Measurements from ENCODE around the gene EPN2.
"Not testable (repeated sequence)": the region's sequence is repeated elsewhere in the genome, so short reads cannot be mapped to it uniquely, and the experiment has no call there.

Gene EPN2

GRCh38 chr17:19274893-19275292 lies 37.7 kb downstream of the EPN2 start:
- H3K9ac ChIP-seq (ENCODE audit: low read length) = no peak overlapping the region
- H3K4me1 ChIP-seq (ENCODE audit: control insufficient read depth, insufficient read depth, low read length) = peaks cover 44% of the 10 kb centered on the region
- H3K36me3 ChIP-seq (ENCODE audit: control insufficient read depth, insufficient read depth, low read length) = no peaks in the 10 kb centered on the region
- H3K4me3 ChIP-seq (ENCODE audit: low read length) = no peak overlapping the region
- H3K9me3 ChIP-seq (ENCODE audit: control insufficient read depth, low read length) = no peaks in the 10 kb centered on the region
- H3K27me3 ChIP-seq (ENCODE audit: control insufficient read depth, insufficient read depth, low read length) = no peaks in the 10 kb centered on the region

DNA sequence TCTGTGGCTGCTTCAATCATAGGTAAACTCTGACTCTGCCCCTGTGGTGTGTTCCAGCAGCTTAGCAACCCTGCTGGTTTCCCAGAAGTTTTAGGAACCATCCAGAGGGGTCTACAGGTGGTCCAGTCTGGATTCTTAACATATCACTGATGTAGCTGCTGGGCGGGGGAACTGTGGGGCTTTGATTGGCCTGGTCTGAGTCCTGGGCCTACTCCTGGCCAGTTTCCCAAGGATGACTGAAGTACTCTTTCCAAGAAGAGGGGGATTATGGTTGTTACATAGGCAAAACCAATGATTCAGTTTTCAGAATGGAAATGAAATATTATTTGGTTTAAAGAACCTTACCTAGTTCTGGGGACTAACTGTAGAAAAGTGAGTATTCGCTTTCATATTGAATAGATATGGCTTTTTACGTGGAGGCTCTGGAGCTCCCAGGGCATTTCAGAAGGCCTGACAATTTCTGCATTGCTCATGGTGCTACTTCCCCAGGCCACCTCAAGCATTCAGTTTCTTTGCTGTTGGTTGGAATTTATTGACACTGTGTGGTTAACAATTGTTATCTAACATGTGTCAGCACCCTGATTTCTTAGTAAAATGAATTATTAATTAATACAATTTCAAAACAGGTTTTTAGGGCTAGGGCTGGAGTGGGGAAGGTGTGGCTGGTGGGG lies 38.4 kb downstream of the EPN2 start:
- no peaks in the 10 kb centered on the region for H3K9me3 ChIP-seq (ENCODE audit: control insufficient read depth, low read length)

DNA sequence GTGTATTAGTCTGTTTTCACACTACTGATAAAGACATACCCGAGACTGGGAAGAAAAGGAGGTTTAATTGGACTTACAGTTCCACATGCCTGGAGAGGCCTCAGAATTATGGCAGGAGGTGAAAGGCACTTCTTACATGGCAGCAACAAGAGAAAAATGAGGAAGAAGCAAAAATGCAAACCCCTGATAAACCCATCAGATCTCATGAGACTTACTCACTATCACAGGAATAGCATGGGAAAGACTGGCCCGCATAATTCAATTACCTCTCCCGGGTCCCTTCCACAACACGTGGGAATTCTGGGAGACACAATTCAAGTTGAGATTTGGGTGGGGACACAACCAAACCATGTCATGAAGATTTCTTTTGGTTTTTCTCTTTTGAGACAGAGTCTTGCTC lies 41.1 kb downstream of the EPN2 start:
- not testable (repeated sequence) for H3K36me3 ChIP-seq (ENCODE audit: control insufficient read depth, insufficient read depth, low read length); H3K9me3 ChIP-seq (ENCODE audit: control insufficient read depth, low read length); H3K27me3 ChIP-seq (ENCODE audit: control insufficient read depth, insufficient read depth, low read length); H3K9ac ChIP-seq (ENCODE audit: low read length); H3K4me3 ChIP-seq (ENCODE audit: low read length)
- peaks cover 16% of the 10 kb centered on the region for H3K4me1 ChIP-seq (ENCODE audit: control insufficient read depth, insufficient read depth, low read length)

More for the DNA sequence above, 38.4 kb downstream of the EPN2 start:
- H3K36me3 ChIP-seq (ENCODE audit: control insufficient read depth, insufficient read depth, low read length) = no peaks in the 10 kb centered on the region
- H3K4me3 ChIP-seq (ENCODE audit: low read length) = no peak overlapping the region
- peaks cover 37% of the 10 kb centered on the region for H3K4me1 ChIP-seq (ENCODE audit: control insufficient read depth, insufficient read depth, low read length)
- H3K9ac ChIP-seq (ENCODE audit: low read length) = no peak overlapping the region
- H3K27me3 ChIP-seq (ENCODE audit: control insufficient read depth, insufficient read depth, low read length) = no peaks in the 10 kb centered on the region

DNA sequence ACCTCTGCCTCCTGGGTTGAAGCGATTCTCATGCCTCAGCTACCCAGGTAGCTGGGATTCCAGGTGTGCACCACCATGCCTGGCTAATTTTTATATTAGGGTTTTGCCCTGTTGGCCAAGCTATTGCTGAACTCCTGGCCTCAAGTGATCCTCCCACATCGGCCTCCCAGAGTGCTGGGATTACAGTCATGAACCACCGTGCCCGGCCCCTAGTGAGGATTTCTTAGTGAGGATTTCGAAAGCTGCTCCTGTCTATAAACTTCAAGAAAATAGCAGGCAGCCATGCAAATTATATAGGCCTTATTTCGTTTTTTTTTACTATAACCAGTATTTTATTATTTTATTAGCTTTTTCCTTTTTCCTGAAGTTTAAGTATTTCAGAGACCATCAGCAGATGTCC lies 41.6 kb downstream of the EPN2 start:
- H3K27me3 ChIP-seq (ENCODE audit: control insufficient read depth, insufficient read depth, low read length) = no peaks in the 10 kb centered on the region
- H3K36me3 ChIP-seq (ENCODE audit: control insufficient read depth, insufficient read depth, low read length) = no peaks in the 10 kb centered on the region
- peaks cover 20% of the 10 kb centered on the region for H3K4me1 ChIP-seq (ENCODE audit: control insufficient read depth, insufficient read depth, low read length)
- no peak overlapping the region for H3K4me3 ChIP-seq (ENCODE audit: low read length)
- no peaks in the 10 kb centered on the region for H3K9me3 ChIP-seq (ENCODE audit: control insufficient read depth, low read length)
- no peak overlapping the region for H3K9ac ChIP-seq (ENCODE audit: low read length)

DNA sequence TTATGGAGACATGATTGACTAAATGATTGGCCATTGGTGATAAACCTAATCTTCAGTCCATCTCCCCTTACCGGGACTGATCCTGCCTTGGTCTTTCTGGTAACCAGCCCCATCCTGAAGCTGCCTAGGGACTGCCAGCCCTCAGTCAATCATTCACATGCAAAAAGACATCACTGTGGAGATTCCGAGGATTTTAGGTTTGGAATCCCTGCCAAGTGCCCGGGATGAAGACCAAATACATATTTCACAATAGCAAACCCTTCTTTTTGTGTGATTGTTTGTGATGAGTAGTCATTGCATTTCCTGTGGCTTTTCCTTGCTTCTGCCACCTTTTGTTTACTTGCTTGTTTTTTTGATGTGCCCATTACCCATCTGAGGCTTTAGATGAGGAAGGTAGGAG lies 44.0 kb downstream of the EPN2 start:
- Histone ChIP-seq H3K36me3 (ENCODE audit: control insufficient read depth, insufficient read depth, low read length) (no peaks in the 10 kb centered on the region), H3K4me3 (ENCODE audit: low read length) (no peak overlapping the region), H3K27me3 (ENCODE audit: control insufficient read depth, insufficient read depth, low read length) (no peaks in the 10 kb centered on the region), H3K9me3 (ENCODE audit: control insufficient read depth, low read length) (no peaks in the 10 kb centered on the region), H3K9ac (ENCODE audit: low read length) (no peak overlapping the region), H3K4me1 (ENCODE audit: control insufficient read depth, insufficient read depth, low read length) (peaks cover 23% of the 10 kb centered on the region)

GRCh38 chr17:19284005-19284959 lies 47.1 kb downstream of the EPN2 start:
- Histone ChIP-seq H3K9ac (ENCODE audit: low read length) (no peak overlapping the region), H3K4me1 (ENCODE audit: control insufficient read depth, insufficient read depth, low read length) (peaks cover 34% of the 10 kb centered on the region), H3K9me3 (ENCODE audit: control insufficient read depth, low read length) (no peaks in the 10 kb centered on the region), H3K36me3 (ENCODE audit: control insufficient read depth, insufficient read depth, low read length) (no peaks in the 10 kb centered on the region), H3K4me3 (ENCODE audit: low read length) (no peak overlapping the region), H3K27me3 (ENCODE audit: control insufficient read depth, insufficient read depth, low read length) (no peaks in the 10 kb centered on the region)

DNA sequence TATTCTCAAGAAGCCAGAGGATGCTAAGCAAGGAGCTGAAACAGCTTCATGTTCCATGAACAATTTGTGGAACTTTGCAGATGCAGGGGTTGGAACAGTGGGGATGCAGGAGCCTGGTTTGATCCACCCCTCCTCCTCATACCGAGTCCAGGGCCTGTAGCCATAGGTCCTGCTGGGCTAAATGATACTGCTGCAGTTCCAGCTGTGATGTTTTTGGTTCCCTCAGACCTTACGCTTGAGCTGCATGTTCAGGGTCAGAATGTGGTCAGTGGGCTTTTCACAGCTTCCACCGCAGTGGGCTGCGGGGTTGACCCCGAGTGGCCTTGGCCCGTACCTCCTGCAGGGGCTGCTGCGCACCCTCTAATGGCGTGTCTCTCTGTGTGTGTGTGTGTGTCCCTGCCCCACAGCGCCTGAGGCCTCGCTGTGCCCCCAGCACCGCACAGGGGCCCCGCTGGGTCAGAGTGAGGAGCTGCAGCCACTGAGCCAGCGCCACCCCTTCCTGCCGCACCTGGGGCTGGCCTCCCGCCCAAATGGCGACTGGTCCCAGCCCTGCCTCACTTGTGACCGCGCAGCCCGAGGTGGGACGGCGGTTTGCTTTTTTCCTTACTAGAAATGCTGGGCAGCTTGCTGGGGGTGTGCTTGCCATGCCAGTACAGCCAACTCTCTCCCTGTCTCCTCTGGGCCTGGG lies 48.2 kb downstream of the EPN2 start:
- Histone ChIP-seq H3K36me3 (ENCODE audit: control insufficient read depth, insufficient read depth, low read length) (no peaks in the 10 kb centered on the region), H3K9ac (ENCODE audit: low read length) (no peak overlapping the region), H3K4me1 (ENCODE audit: control insufficient read depth, insufficient read depth, low read length) (peaks cover 34% of the 10 kb centered on the region), H3K4me3 (ENCODE audit: low read length) (no peak overlapping the region), H3K27me3 (ENCODE audit: control insufficient read depth, insufficient read depth, low read length) (no peaks in the 10 kb centered on the region), H3K9me3 (ENCODE audit: control insufficient read depth, low read length) (no peaks in the 10 kb centered on the region)

- Histone ChIP-seq H3K36me3 (ENCODE audit: control insufficient read depth, insufficient read depth, low read length) (no peaks in the 10 kb centered on the region), H3K9me3 (ENCODE audit: control insufficient read depth, low read length) (no peaks in the 10 kb centered on the region), H3K4me3 (ENCODE audit: low read length) (no peak overlapping the region), H3K9ac (ENCODE audit: low read length) (no peak overlapping the region), H3K4me1 (ENCODE audit: control insufficient read depth, insufficient read depth, low read length) (peaks cover 35% of the 10 kb centered on the region), H3K27me3 (ENCODE audit: control insufficient read depth, insufficient read depth, low read length) (no peaks in the 10 kb centered on the region)
Measured at GRCh38 chr17:19286751-19287341, 49.7 kb downstream of the EPN2 start.

DNA sequence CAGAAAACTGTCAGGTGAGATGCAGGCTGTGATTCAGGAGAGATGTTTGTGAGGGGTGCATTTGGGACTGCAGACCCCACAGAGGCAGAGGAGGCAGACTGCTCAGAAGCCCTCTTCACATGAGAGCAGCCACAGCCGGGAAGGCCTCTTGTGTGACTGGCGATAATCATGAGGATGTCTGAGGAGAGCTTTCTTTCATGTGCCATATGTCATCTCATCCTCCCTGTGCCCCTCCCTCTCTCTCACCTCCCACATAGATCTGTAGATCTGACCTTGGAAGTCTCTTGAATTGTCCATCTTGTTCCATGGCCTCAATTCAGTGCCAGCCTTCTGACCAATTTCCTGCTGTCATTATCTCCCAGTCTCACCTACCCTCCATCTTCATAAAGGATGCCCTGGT lies 50.5 kb downstream of the EPN2 start:
- Histone ChIP-seq H3K9me3 (ENCODE audit: control insufficient read depth, low read length) (no peaks in the 10 kb centered on the region), H3K27me3 (ENCODE audit: control insufficient read depth, insufficient read depth, low read length) (no peaks in the 10 kb centered on the region), H3K36me3 (ENCODE audit: control insufficient read depth, insufficient read depth, low read length) (no peaks in the 10 kb centered on the region), H3K4me3 (ENCODE audit: low read length) (no peak overlapping the region), H3K4me1 (ENCODE audit: control insufficient read depth, insufficient read depth, low read length) (peaks cover 43% of the 10 kb centered on the region), H3K9ac (ENCODE audit: low read length) (no peak overlapping the region)

DNA sequence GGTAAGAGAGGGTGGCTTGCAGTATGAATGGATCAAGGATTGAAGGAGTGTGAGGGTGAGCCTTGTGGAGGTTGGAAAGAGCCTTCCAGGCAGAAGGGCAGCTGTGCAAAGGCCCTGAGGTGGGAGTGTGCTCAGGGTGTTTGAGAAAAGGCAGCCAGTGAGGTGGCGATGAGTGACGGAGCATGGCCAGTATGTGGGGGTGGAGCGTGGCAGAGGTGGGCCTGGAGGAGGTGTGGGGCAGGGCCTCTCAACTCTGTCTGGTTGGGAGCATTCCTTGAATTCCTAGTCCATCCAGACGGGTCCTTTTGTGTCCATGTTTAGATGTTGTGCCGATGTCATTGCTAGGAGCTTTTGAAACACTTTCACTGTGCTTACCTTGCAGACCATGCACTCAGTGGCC lies 51.3 kb downstream of the EPN2 start:
- peaks cover 41% of the 10 kb centered on the region for H3K4me1 ChIP-seq (ENCODE audit: control insufficient read depth, insufficient read depth, low read length)
- H3K9ac ChIP-seq (ENCODE audit: low read length) = no peak overlapping the region

GRCh38 chr17:19290066-19290705 lies 53.0 kb downstream of the EPN2 start:
- Histone ChIP-seq H3K9ac (ENCODE audit: low read length) (no peak overlapping the region), H3K4me3 (ENCODE audit: low read length) (no peak overlapping the region), H3K9me3 (ENCODE audit: control insufficient read depth, low read length) (no peaks in the 10 kb centered on the region), H3K27me3 (ENCODE audit: control insufficient read depth, insufficient read depth, low read length) (no peaks in the 10 kb centered on the region), H3K4me1 (ENCODE audit: control insufficient read depth, insufficient read depth, low read length) (peaks cover 23% of the 10 kb centered on the region), H3K36me3 (ENCODE audit: control insufficient read depth, insufficient read depth, low read length) (no peaks in the 10 kb centered on the region)

More for the DNA sequence above, 51.3 kb downstream of the EPN2 start:
- no peaks in the 10 kb centered on the region for H3K36me3 ChIP-seq (ENCODE audit: control insufficient read depth, insufficient read depth, low read length)
- no peak overlapping the region for H3K4me3 ChIP-seq (ENCODE audit: low read length)
- no peaks in the 10 kb centered on the region for H3K27me3 ChIP-seq (ENCODE audit: control insufficient read depth, insufficient read depth, low read length)
- no peaks in the 10 kb centered on the region for H3K9me3 ChIP-seq (ENCODE audit: control insufficient read depth, low read length)
